ENCODE data around the gene DCP1A.

The DCP1A gene

GRCh38 chr3:53267766-53268165 lies 79.6 kb downstream of the DCP1A start:
- Histone ChIP-seq H3K9ac (no peak overlapping the region), H3K4me2 (peak overlapping the region in 3 of 11 experiments; percentile 26 to 86 (median 86); a peak in 2 of 22 replicates)

DNA sequence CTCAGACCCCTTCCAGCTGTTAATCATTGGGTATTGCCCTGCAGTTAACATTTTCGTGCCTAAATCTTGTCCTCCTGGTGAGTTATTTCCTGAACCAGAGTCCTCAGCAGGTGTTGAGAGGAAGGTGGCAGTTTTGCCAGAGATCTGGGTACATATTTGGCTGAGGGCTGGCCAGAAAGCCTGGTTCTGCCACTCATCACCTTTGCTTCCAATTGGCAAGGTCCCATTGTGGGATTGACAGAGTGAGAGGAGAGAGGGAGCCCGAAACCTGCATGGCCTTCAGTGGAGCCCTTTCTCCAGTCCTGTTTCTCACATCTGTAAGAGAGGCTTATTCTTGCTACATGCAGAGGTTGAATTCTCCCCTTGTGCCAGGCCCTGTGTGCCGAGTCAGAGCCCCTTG lies 82.6 kb downstream of the DCP1A start:
- no peak overlapping the region for H3K9ac ChIP-seq
- H3K4me2 ChIP-seq, result no peak overlapping the region
- no peaks in the 10 kb centered on the region for H3K9me3 ChIP-seq (replicated peaks in 1 of 11)
- no peaks in the 10 kb centered on the region for H4K20me1 ChIP-seq
- H3K36me3 ChIP-seq, result no peaks in the 10 kb centered on the region
- no peak for TF ChIP-seq Cebpa-rat (IDR thresholded peaks at IDR 0.05)
- H3K27me3 ChIP-seq, result no peaks in the 10 kb centered on the region
- H3K4me3 ChIP-seq, result no peak overlapping the region
- H3K27ac ChIP-seq, result no peak overlapping the region
- H3K4me1 ChIP-seq, result peaks cover 2 to 37% (median 22%) of the 10 kb centered on the region in 10 experiments; a peak in 18 of 20 replicates

More at GRCh38 chr3:53267766-53268165, 79.6 kb downstream of the DCP1A start:
- TF ChIP-seq Cebpa-rat (IDR thresholded peaks at IDR 0.05), result no peak
- Histone ChIP-seq H3K27ac (0 out of 22 replicates have a peak overlapping the region, but pooled peaks of 1 of the 11 experiments have one; percentile 0), H3K27me3 (no peaks in the 10 kb centered on the region), H4K20me1 (no peaks in the 10 kb centered on the region), H3K9me3 (replicated peaks in 1 of 11) (no peaks in the 10 kb centered on the region), H3K36me3 (no peaks in the 10 kb centered on the region), H3K4me3 (no peak overlapping the region), H3K4me1 (peaks cover 9 to 42% (median 31%) of the 10 kb centered on the region in 10 experiments; a peak in 19 of 20 replicates)

GRCh38 chr3:53263907-53264306 lies 83.4 kb downstream of the DCP1A start:
- no peaks in the 10 kb centered on the region for H3K36me3 ChIP-seq
- no peak for TF ChIP-seq Cebpa-rat (IDR thresholded peaks at IDR 0.05)
- no peaks in the 10 kb centered on the region for H4K20me1 ChIP-seq
- H3K4me1 ChIP-seq, result peaks cover 0 to 29% (median 14%) of the 10 kb centered on the region in 10 experiments; a peak in 13 of 20 replicates
- no peak overlapping the region for H3K4me3 ChIP-seq
- H3K4me2 ChIP-seq, result no peak overlapping the region
- no peaks in the 10 kb centered on the region for H3K9me3 ChIP-seq (replicated peaks in 1 of 11)
- H3K27me3 ChIP-seq, result no peaks in the 10 kb centered on the region
- H3K27ac ChIP-seq, result no peak overlapping the region
- no peak overlapping the region for H3K9ac ChIP-seq

- no peaks in the 10 kb centered on the region for H3K9me3 ChIP-seq (replicated peaks in 1 of 11)
- no peaks in the 10 kb centered on the region for H3K27me3 ChIP-seq
- H3K36me3 ChIP-seq, result no peaks in the 10 kb centered on the region
- no peak overlapping the region for H3K4me3 ChIP-seq
- H4K20me1 ChIP-seq, result no peaks in the 10 kb centered on the region
- peaks cover 0 to 17% (median 10%) of the 10 kb centered on the region in 10 experiments; a peak in 15 of 20 replicates for H3K4me1 ChIP-seq
- H3K27ac ChIP-seq, result peak overlapping the region in 1 of 11 experiments; percentile 7; a peak in 1 of 22 replicates
- TF ChIP-seq Cebpa-rat (IDR thresholded peaks at IDR 0.05), result no peak
- H3K9ac ChIP-seq, result no peak overlapping the region; a peak in 1 of 22 replicates
- peak overlapping the region in 7 of 11 experiments; percentile 26 to 78 (median 58); a peak in 11 of 22 replicates for H3K4me2 ChIP-seq
These were observed 85.6 kb downstream of the DCP1A start for GRCh38 chr3:53261712-53262111.

DNA sequence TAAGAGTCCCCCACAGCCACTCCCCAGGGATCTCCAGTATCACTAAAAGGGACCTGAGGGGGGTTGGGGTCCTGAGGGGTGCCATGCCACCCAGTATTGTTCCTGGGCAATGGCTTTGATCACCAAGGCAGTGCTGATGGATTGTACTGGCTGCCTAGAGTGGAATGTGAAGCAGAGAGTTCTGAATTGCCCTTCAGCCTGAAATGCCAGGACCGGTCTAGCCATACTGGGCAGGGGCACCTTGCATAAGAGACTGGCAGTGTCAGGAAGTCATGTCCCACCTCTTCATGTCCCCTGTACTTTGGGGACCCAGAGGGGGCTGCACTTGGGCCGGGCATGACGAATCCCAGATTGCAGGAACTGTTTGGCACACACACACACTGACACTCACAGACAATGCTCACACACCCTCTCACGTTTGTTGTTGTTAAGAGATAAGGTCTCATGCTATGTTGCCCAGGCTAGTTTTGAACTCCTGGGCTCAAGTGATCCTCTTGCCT lies 87.0 kb downstream of the DCP1A start:
- H4K20me1 ChIP-seq, result peaks cover 0 to 4% (median 4%) of the 10 kb centered on the region in 11 experiments; a peak in 12 of 22 replicates
- TF ChIP-seq Cebpa-rat (IDR thresholded peaks at IDR 0.05), result no peak
- no peaks in the 10 kb centered on the region for H3K27me3 ChIP-seq
- 0 out of 22 replicates have a peak overlapping the region, but pooled peaks of 1 of the 11 experiments have one; percentile 5 for H3K4me2 ChIP-seq
- H3K36me3 ChIP-seq, result no peaks in the 10 kb centered on the region
- no peak overlapping the region for H3K4me3 ChIP-seq
- H3K9ac ChIP-seq, result no peak overlapping the region
- H3K9me3 ChIP-seq (replicated peaks in 1 of 11), result no peaks in the 10 kb centered on the region
- H3K27ac ChIP-seq, result no peak overlapping the region
- H3K4me1 ChIP-seq, result peaks cover 0 to 23% (median 16%) of the 10 kb centered on the region in 10 experiments; a peak in 16 of 20 replicates

DNA sequence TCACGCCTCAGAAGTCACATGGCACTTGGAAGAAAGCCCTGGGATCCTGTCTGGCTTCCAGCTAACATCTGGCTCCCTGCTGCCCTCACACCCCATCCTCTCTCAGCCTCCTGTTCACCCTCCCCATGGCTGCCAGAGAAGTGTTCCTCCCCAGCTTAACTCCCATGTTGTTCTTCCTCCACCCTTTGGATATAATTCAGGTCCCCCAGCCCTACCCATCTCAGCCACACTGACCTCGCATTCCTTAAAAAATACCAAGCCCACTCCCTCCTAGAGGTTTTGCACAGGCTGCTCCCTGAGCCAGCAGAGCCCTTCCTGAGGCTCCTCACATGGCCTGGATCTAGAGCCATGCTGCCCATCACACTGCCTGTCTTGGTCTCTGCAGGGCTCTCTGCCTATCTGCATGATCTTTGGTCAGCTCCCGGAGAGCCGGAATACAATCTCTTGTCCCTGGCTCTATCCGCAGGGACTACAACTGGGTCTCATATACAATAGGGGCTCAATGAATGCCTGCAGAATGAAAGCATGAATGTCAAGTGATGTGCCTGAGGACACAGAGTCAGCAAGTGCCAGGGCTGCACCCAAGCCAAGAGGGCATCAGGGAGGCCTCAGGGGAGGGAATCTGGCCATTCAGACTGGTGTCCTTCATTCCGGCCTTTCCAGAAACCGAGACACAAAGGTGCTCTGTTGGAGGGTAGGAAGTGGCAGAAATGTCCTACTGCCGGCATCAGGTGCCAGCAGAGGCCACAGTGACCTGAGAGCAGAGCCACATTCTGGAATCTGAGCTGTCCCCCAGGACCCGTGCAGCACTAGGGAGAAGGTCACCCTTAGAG lies 87.7 kb downstream of the DCP1A start:
- Histone ChIP-seq H4K20me1 (peaks cover 2 to 11% (median 11%) of the 10 kb centered on the region in 11 experiments; a peak in 21 of 22 replicates), H3K9ac (no peak overlapping the region), H3K9me3 (replicated peaks in 1 of 11) (no peaks in the 10 kb centered on the region), H3K4me3 (no peak overlapping the region), H3K4me2 (0 out of 22 replicates have a peak overlapping the region, but pooled peaks of 1 of the 11 experiments have one; percentile 5), H3K36me3 (0 out of 22 replicates have a peak, but pooled peaks cover 0 to under 1% (median 0%) of the 10 kb centered on the region in 11 experiments), H3K27ac (no peak overlapping the region), H3K4me1 (peaks cover under 1 to 23% (median 16%) of the 10 kb centered on the region in 10 experiments; a peak in 16 of 20 replicates), H3K27me3 (no peaks in the 10 kb centered on the region)
- no peak for TF ChIP-seq Cebpa-rat (IDR thresholded peaks at IDR 0.05)

GRCh38 chr3:53258600-53259426 lies 88.5 kb downstream of the DCP1A start:
- Histone ChIP-seq H3K27me3 (no peaks in the 10 kb centered on the region), H3K27ac (no peak overlapping the region), H3K4me3 (no peak overlapping the region), H3K4me1 (peaks cover 9 to 28% (median 22%) of the 10 kb centered on the region in 10 experiments), H4K20me1 (peaks cover 10 to 20% (median 19%) of the 10 kb centered on the region in 11 experiments; a peak in 21 of 22 replicates), H3K36me3 (peaks cover 0 to 8% (median under 1%) of the 10 kb centered on the region in 11 experiments; a peak in 9 of 22 replicates), H3K4me2 (no peak overlapping the region), H3K9ac (no peak overlapping the region), H3K9me3 (replicated peaks in 1 of 11) (no peaks in the 10 kb centered on the region)
- no peak for TF ChIP-seq Cebpa-rat (IDR thresholded peaks at IDR 0.05)

- H3K9me3 ChIP-seq (replicated peaks in 1 of 11), result no peaks in the 10 kb centered on the region
- peaks cover 18 to 33% (median 32%) of the 10 kb centered on the region in 11 experiments; a peak in 21 of 22 replicates for H4K20me1 ChIP-seq
- H3K4me1 ChIP-seq, result peaks cover 22 to 42% (median 35%) of the 10 kb centered on the region in 10 experiments
- H3K4me3 ChIP-seq, result no peak overlapping the region
- peak overlapping the region in 1 of 11 experiments; percentile 16; a peak in 1 of 22 replicates for H3K27ac ChIP-seq
- H3K9ac ChIP-seq, result no peak overlapping the region
- no peak for TF ChIP-seq Cebpa-rat (IDR thresholded peaks at IDR 0.05)
- peaks cover 0 to 18% (median 8%) of the 10 kb centered on the region in 11 experiments; a peak in 9 of 22 replicates for H3K36me3 ChIP-seq
- no peak overlapping the region for H3K4me2 ChIP-seq
- no peaks in the 10 kb centered on the region for H3K27me3 ChIP-seq
These were observed 89.9 kb downstream of the DCP1A start for GRCh38 chr3:53257465-53257864.
